Measurements from ENCODE around the gene RAB7A.
"Not testable (repeated sequence)": the region's sequence is repeated elsewhere in the genome, so short reads cannot be mapped to it uniquely, and the experiment has no call there.

The RAB7A gene

GRCh38 chr3:128760042-128760441, 34.1 kb downstream of the RAB7A start:
- no peak for DNase-seq (ENCODE audit: low spot score)

GRCh38 chr3:128760881-128761280, 34.9 kb downstream of the RAB7A start:
- no peak for DNase-seq (ENCODE audit: low spot score)

- DNase-seq (ENCODE audit: low spot score): no peak
These were observed 35.4 kb downstream of the RAB7A start for GRCh38 chr3:128761392-128761791.

GRCh38 chr3:128763967-128764366, 38.0 kb downstream of the RAB7A start:
- DNase-seq (ENCODE audit: low spot score): no peak

- no peak for DNase-seq (ENCODE audit: low spot score)
These were observed 38.9 kb downstream of the RAB7A start for GRCh38 chr3:128764863-128765262.

- no peak for DNase-seq (ENCODE audit: low spot score)
These were observed 41.2 kb downstream of the RAB7A start for GRCh38 chr3:128767094-128767750.

- DNase-seq (ENCODE audit: low spot score): no peak
These were observed 42.5 kb downstream of the RAB7A start for GRCh38 chr3:128768471-128768870.

- DNase-seq (ENCODE audit: low spot score): no peak
These were observed 44.4 kb downstream of the RAB7A start for GRCh38 chr3:128770387-128770786.

GRCh38 chr3:128773189-128773588, 47.2 kb downstream of the RAB7A start:
- DNase-seq (ENCODE audit: low spot score): not testable (repeated sequence)

- DNase-seq (ENCODE audit: low spot score): not testable (repeated sequence)
These were observed 47.6 kb downstream of the RAB7A start for GRCh38 chr3:128773592-128773991.

GRCh38 chr3:128775241-128775640, 49.3 kb downstream of the RAB7A start:
- no peak for DNase-seq (ENCODE audit: low spot score)

GRCh38 chr3:128775906-128776542, 50.0 kb downstream of the RAB7A start:
- DNase-seq (ENCODE audit: low spot score): no peak

GRCh38 chr3:128780101-128780837, 54.3 kb downstream of the RAB7A start:
- no peak for DNase-seq (ENCODE audit: low spot score)

- no peak for DNase-seq (ENCODE audit: low spot score)
These were observed 55.2 kb downstream of the RAB7A start for GRCh38 chr3:128781164-128781563.

- no peak for DNase-seq (ENCODE audit: low spot score)
These were observed 56.5 kb downstream of the RAB7A start for GRCh38 chr3:128782282-128783146.

GRCh38 chr3:128783774-128784173, 57.8 kb downstream of the RAB7A start:
- DNase-seq (ENCODE audit: low spot score): no peak

- DNase-seq (ENCODE audit: low spot score): no peak
These were observed 58.2 kb downstream of the RAB7A start for GRCh38 chr3:128784232-128784631.

GRCh38 chr3:128784843-128785242, 58.9 kb downstream of the RAB7A start:
- DNase-seq (ENCODE audit: low spot score): no peak

- no peak for DNase-seq (ENCODE audit: low spot score)
These were observed 60.5 kb downstream of the RAB7A start for GRCh38 chr3:128786434-128787020.

- no peak for DNase-seq (ENCODE audit: low spot score)
These were observed 61.6 kb downstream of the RAB7A start for GRCh38 chr3:128787256-128788253.

All from left forelimb (tissue), 1 donor.